GM23338 (cell line): ENCODE measurements around the gene SIGLEC8. TPM values are rescaled to one million over a fixed set of nuclear protein-coding genes. Genes with fewer than 3 reads are reported as not detected.

ENCODE experiments used
- ATAC-seq: fragments of 200-7000 bp; cut with Tn5 transposase; 3 replicates; pipeline ENCODE4 v1.9.1; 2020
- DNase-seq: peaks from one replicate; pipeline ENCODE4 v3.0.0-alpha.2; 2015; ENCODE audit warnings: low spot score
- H2AFZ ChIP-seq: fragments of 200-600 bp; sonication (generic); 2 replicates; pipeline ENCODE4 v1.8.0; 2016; ENCODE audit warnings: antibody characterized with exemption, mild to moderate bottlenecking, moderate library complexity
- H3F3A ChIP-seq: fragments of 200-600 bp; sonication (generic); replicated peaks from 2 replicates; pipeline ENCODE4 v1.8.0; 2017; ENCODE audit warnings: antibody characterized with exemption, mixed run types, low read depth
- H3K27ac ChIP-seq: fragments of 200-600 bp; sonication (generic); 2 replicates; pipeline ENCODE4 v1.6.1; 2016; ENCODE audit warnings: low read depth
- H3K27me3 ChIP-seq: fragments of 200-600 bp; sonication (generic); 2 replicates; pipeline ENCODE4 v1.8.0; 2016; ENCODE audit warnings: mild to moderate bottlenecking, mixed run types, moderate library complexity; ENCODE audit not compliant: insufficient read depth
- H3K36me3 ChIP-seq: fragments of 200-600 bp; sonication (generic); 2 replicates; pipeline ENCODE4 v1.8.0; 2016; ENCODE audit warnings: mild to moderate bottlenecking; ENCODE audit not compliant: insufficient read depth
- H3K4me1 ChIP-seq: fragments of 200-600 bp; sonication (generic); 2 replicates; pipeline ENCODE4 v1.8.0; 2016; ENCODE audit warnings: mild to moderate bottlenecking, moderate library complexity; ENCODE audit not compliant: insufficient read depth
- H3K4me2 ChIP-seq: fragments of 200-600 bp; sonication (generic); 2 replicates; pipeline ENCODE4 v1.7.1; 2017; ENCODE audit warnings: mixed run types
- H3K4me3 ChIP-seq: fragments of 200-600 bp; sonication (generic); 2 replicates; pipeline ENCODE4 v1.6.1; 2016; ENCODE audit warnings: mixed run types
- H3K79me2 ChIP-seq: fragments of 200-600 bp; sonication (generic); replicated peaks from 2 replicates; pipeline ENCODE4 v1.8.0; 2017; ENCODE audit warnings: mild to moderate bottlenecking; ENCODE audit not compliant: insufficient read depth
- H3K9me2 ChIP-seq: fragments of 200-600 bp; sonication (generic); 2 replicates; pipeline ENCODE4 v1.8.0; 2017; ENCODE audit not compliant: insufficient read depth
- H4K20me1 ChIP-seq: fragments of 200-600 bp; sonication (generic); replicated peaks from 2 replicates; pipeline ENCODE4 v1.8.0; 2017; ENCODE audit warnings: mild to moderate bottlenecking; ENCODE audit not compliant: insufficient read depth
- H3K27ac Mint-ChIP-seq: 2 replicates; pipeline ENCODE4 v1.8.0; 2020; ENCODE audit warnings: inconsistent platforms, mild to moderate bottlenecking, moderate library complexity, mixed read lengths
- H3K27me3 Mint-ChIP-seq: 3 replicates; pipeline ENCODE4 v1.8.0; 2022; ENCODE audit warnings: low read depth, mild to moderate bottlenecking, moderate library complexity, mixed read lengths, inconsistent platforms; ENCODE audit not compliant: insufficient read depth, poor library complexity
- H3K36me3 Mint-ChIP-seq: 3 replicates; pipeline ENCODE4 v1.8.0; 2021; ENCODE audit warnings: low read depth, mild to moderate bottlenecking, inconsistent platforms, moderate library complexity, mixed read lengths
- H3K4me1 Mint-ChIP-seq: 3 replicates; pipeline ENCODE4 v1.8.0; 2020; ENCODE audit warnings: mild to moderate bottlenecking, inconsistent platforms, mixed read lengths
- H3K4me3 Mint-ChIP-seq: 3 replicates; pipeline ENCODE4 v1.8.0; 2021; ENCODE audit warnings: moderate library complexity, mild to moderate bottlenecking, inconsistent platforms, mixed read lengths
- H3K9me3 Mint-ChIP-seq: 3 replicates; pipeline ENCODE4 v1.8.0; 2020; ENCODE audit warnings: moderate library complexity, mild to moderate bottlenecking, inconsistent platforms, mixed read lengths
- CTCF ChIP-seq, 2 experiments: fragments of 200-600 bp in 1 of 2; sonication (generic) in 1 of 2; conservative IDR thresholded peaks; 2 replicates each; pipeline versions ENCODE4 v1.5.1 to v1.6.1; 2016 to 2017; ENCODE audit warnings: antibody characterized with exemption in 2 of 2, low read depth in 2 of 2, mild to moderate bottlenecking in 2 of 2, moderate library complexity in 1 of 2
- ETS1 ChIP-seq: IDR thresholded peaks from 2 replicates; pipeline ENCODE4 v1.6.1; 2016; ENCODE audit warnings: antibody characterized with exemption
- EZH2 ChIP-seq: fragments of 200-600 bp; sonication (generic); IDR thresholded peaks from one replicate; pipeline ENCODE4 v1.8.0; 2017; ENCODE audit warnings: antibody characterized with exemption, mild to moderate bottlenecking, low read depth; ENCODE audit not compliant: unreplicated experiment
- EZH2phosphoT487 ChIP-seq: fragments of 200-600 bp; sonication (generic); IDR thresholded peaks from one replicate; pipeline ENCODE4 v1.8.1; 2018; ENCODE audit warnings: antibody characterized with exemption; ENCODE audit not compliant: unreplicated experiment
- NANOG ChIP-seq: IDR thresholded peaks from 2 replicates; pipeline ENCODE4 v1.6.1; 2016; ENCODE audit warnings: antibody characterized with exemption, borderline replicate concordance
- POLR2AphosphoS5 ChIP-seq: IDR thresholded peaks from 2 replicates; pipeline ENCODE4 v1.6.1; 2016; ENCODE audit warnings: antibody characterized with exemption, low read depth
- REST ChIP-seq: IDR thresholded peaks from one replicate; pipeline ENCODE4 v1.6.1; 2018; ENCODE audit warnings: antibody characterized with exemption; ENCODE audit not compliant: unreplicated experiment
- STAT1 ChIP-seq: IDR thresholded peaks from one replicate; pipeline ENCODE4 v1.6.1; 2016; ENCODE audit warnings: antibody characterized with exemption; ENCODE audit not compliant: unreplicated experiment
- ZNF114 ChIP-seq: fragments of 250-450 bp; sonication (Bioruptor Pico); IDR thresholded peaks from 2 replicates; pipeline ENCODE4 v1.5.0; 2020; ENCODE audit warnings: mild to moderate bottlenecking, moderate library complexity
- ZNF331 ChIP-seq: fragments of 250-450 bp; sonication (Bioruptor Pico); IDR thresholded peaks from 2 replicates; pipeline ENCODE4 v1.5.0; 2020; ENCODE audit warnings: low read depth, mild to moderate bottlenecking, moderate library complexity
- polyA plus RNA-seq: library from polyadenylated mRNA; unstranded; fragments of >200 nt; fragmentation: Nextera tagmentation; extraction: Ambion mirVana; gene quantifications from 2 replicates; pipeline ENCODE4 v1.2.1, GENCODE V29; 2016
- total RNA-seq: library from RNA; depleted of rRNA; stranded (reverse); fragments of >200 nt; shearing (Covaris generic); gene quantifications from 2 replicates; pipeline ENCODE4 v1.2.3, GENCODE V29; 2014

SIGLEC8 gene
- total and polyA plus RNA-seq, 2 experiments from 2014 or later: not detected

- H3K4me2 ChIP-seq: no peak overlapping the region
- H3K36me3 Mint-ChIP-seq: no peaks in the 10 kb centered on the region
- no peaks in the 10 kb centered on the region for H3K4me1 Mint-ChIP-seq
- H3K27me3 Mint-ChIP-seq: peaks cover 11% of the 10 kb centered on the region
- DNase-seq: no peak
- H3K4me3 ChIP-seq: no peak overlapping the region
- no peaks in the 10 kb centered on the region for H3K9me2 ChIP-seq
- no peak for ATAC-seq
- H3K36me3 ChIP-seq: no peaks in the 10 kb centered on the region
- no peaks in the 10 kb centered on the region for H3K79me2 ChIP-seq
- H3K27ac Mint-ChIP-seq: no peak overlapping the region
- no peaks in the 10 kb centered on the region for H4K20me1 ChIP-seq
- H3K27me3 ChIP-seq: peaks cover 21% of the 10 kb centered on the region; the same call in 1 of the 2 replicates
- no peak overlapping the region for H3K4me3 Mint-ChIP-seq
- TF ChIP-seq ETS1 (no peak), EZH2 (no peak), REST (no peak), CTCF (conservative IDR thresholded peaks at IDR 0.05; ENCODE audit: low read depth in 2 of 2) (no peak), POLR2AphosphoS5 (no peak), ZNF114 (no peak), EZH2phosphoT487 (no peak), STAT1 (no peak)
- H3F3A ChIP-seq: no peaks in the 10 kb centered on the region
- no peak overlapping the region for H2AFZ ChIP-seq
- no peaks in the 10 kb centered on the region for H3K4me1 ChIP-seq
- H3K9me3 Mint-ChIP-seq: peaks cover 33% of the 10 kb centered on the region
- H3K27ac ChIP-seq: no peak overlapping the region
These were observed 11.4 kb upstream of the SIGLEC8 start for GRCh38 chr19:51469629-51470028.

- H2AFZ ChIP-seq: no peak overlapping the region; the same call in 1 of the 2 replicates
- H3K36me3 Mint-ChIP-seq: no peaks in the 10 kb centered on the region
- peaks cover 25% of the 10 kb centered on the region for H3K27me3 ChIP-seq
- no peaks in the 10 kb centered on the region for H3F3A ChIP-seq
- ATAC-seq: no peak
- H3K4me3 ChIP-seq: no peak overlapping the region
- H3K9me3 Mint-ChIP-seq: peaks cover 30% of the 10 kb centered on the region
- H4K20me1 ChIP-seq: no peaks in the 10 kb centered on the region
- H3K9me2 ChIP-seq: no peaks in the 10 kb centered on the region
- no peak overlapping the region for H3K4me3 Mint-ChIP-seq
- no peak overlapping the region for H3K27ac Mint-ChIP-seq
- peaks cover 9% of the 10 kb centered on the region for H3K27me3 Mint-ChIP-seq
- H3K4me1 Mint-ChIP-seq: peaks cover 2% of the 10 kb centered on the region; the same call in 2 of the 3 replicates
- no peaks in the 10 kb centered on the region for H3K36me3 ChIP-seq
- no peaks in the 10 kb centered on the region for H3K4me1 ChIP-seq
- no peaks in the 10 kb centered on the region for H3K79me2 ChIP-seq
- no peak overlapping the region for H3K27ac ChIP-seq
- no peak for DNase-seq
- no peak overlapping the region for H3K4me2 ChIP-seq
- no peak for TF ChIP-seq STAT1
- no peak for TF ChIP-seq NANOG
- TF ChIP-seq EZH2phosphoT487: no peak
- no peak for TF ChIP-seq ZNF331 (CRISPR knock-in tag)
- no peak for TF ChIP-seq REST
- no peak for TF ChIP-seq ETS1
- TF ChIP-seq ZNF114: no peak
These were observed 10.9 kb upstream of the SIGLEC8 start for GRCh38 chr19:51469162-51469561.
